ENCODE data around the gene BCLAF1.
"Not testable (repeated sequence)": the region's sequence is repeated elsewhere in the genome, so short reads cannot be mapped to it uniquely, and the experiment has no call there.

The BCLAF1 gene

GRCh38 chr6:136244061-136244616, 45.5 kb downstream of the BCLAF1 start:
- DNase-seq (ENCODE audit: low spot score): no peak

- DNase-seq (ENCODE audit: low spot score): no peak
Observed at GRCh38 chr6:136236466-136237293, 53.0 kb downstream of the BCLAF1 start.

DNA sequence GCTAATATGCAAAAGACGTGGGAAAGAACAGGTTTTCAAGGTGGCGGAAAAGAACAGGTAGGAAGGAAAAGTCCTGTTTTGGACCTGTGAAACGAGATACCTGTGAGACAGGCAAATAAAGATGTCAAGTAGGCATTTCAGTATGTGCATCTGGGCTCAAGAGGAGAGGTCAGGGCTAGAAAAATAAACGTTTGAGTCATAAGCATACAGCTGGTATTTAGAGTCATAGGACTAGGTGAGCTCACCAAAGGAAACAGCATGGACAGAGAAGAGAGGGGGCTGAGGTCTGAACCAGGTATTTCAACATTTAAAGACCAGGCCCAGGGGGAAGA, 54.4 kb downstream of the BCLAF1 start:
- DNase-seq (ENCODE audit: low spot score): no peak

- no peak for DNase-seq (ENCODE audit: low spot score)
Observed at GRCh38 chr6:136232701-136233100, 56.9 kb downstream of the BCLAF1 start.

DNA sequence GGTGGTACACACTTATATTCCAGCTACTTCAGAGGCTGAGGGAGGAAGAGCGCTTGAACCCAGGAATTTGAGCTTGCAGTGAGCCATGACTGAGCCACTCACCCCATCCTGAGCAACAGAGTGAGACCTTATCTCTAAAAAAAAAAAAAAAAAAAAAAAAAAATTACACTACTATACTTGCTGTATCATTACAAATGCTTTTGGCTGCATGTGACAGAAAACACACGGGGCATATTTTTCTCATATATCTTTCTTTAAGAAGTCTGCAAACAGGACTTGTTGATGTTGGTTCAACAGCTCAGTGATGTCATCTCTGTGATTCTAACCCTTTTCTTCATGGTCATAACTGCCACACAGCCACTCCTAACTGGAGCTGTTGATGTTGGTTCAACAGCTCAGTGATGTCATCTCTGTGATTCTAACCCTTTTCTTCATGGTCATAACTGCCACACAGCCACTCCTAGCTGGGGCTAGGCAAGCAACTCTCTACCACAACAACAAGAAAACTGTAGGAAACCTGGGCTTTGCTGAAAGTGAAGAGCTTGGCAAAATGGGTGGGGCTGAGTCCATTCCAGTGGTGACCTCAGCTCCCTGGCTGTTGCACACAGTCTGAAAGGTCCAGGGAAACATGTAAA, 59.3 kb downstream of the BCLAF1 start:
- no peak for DNase-seq (ENCODE audit: low spot score)

DNA sequence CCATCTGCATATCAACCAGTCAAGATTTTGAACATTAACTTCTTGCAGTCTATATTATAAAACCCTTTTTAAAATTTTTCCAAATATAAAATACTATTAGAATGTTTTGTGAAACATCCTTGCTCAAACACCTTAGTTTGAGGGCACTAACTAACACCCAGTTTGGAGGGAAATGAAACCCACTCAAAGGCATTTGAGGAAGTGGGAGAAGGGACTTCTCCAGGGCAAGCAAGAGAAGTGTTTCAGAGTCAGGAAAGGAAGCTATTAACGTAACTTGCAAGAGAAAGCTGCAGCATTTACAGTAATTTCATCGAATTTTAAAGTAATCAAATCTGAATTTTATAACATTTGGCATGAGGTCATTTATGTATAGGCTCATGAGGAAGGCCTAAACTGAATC, 60.8 kb downstream of the BCLAF1 start:
- DNase-seq (ENCODE audit: low spot score): no peak

DNA sequence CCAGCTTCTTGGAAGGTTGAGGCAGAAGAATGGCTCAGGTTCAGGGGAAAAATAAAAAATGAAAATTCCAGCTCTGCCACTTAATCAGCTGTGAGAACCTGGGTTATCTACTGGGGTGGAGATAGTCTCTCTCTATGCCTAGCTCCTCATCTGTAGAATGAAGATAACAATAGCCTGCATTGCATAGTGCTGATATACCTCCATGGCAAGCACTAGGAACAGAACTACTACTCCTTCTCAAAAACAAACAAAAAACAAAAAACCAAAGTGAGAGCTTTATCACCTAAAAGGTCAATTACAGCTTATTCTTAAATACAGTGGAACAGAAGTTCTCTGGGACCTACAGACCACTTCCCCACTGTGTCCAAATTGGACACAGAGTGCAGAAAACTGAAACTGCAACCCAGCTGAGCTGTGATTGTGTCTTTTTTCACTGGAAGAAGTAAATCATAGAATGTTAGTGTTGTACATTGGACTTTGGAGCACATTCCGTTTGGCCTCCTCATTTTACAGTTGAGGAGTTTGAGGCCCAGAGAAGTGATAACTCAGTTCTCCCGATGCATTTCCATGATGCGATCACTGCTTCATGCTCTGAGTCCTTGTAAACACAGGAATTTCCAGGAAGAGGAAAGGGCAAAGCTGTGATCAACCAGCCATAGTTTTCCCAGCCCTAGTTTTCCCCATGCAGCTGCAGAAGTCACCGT, 62.8 kb downstream of the BCLAF1 start:
- no peak for DNase-seq (ENCODE audit: low spot score)

DNA sequence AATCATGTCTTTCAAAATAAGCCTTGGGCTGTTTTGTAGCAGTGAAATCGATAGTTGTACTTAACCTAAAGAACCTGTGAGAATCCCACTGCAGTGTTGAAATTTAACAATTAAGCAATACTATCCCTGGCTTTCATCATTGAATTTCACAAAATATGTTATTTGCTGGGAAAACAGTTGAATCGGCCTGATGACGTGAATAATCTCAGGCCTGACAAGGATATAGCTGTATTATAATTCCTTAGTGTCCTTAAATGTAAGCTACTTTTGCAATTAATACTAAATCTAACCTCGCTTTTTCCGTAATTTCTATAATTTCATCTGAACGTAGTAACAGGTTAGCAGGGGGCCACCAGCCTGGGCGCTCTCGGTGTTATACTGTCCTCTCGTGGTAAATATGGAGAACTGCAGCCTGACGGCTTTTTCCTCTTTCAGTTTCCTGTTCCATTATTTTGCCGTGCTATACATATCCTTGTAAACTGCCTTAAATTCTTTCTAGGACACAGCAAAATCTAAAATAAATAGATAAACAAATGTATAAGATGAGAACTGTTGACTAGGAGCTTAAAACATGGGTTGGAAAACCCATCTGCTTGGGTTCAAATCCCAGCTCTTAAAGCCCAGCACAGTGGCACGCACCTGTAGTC, 63.5 kb downstream of the BCLAF1 start:
- peak; percentile 53 for DNase-seq (ENCODE audit: low spot score)

DNA sequence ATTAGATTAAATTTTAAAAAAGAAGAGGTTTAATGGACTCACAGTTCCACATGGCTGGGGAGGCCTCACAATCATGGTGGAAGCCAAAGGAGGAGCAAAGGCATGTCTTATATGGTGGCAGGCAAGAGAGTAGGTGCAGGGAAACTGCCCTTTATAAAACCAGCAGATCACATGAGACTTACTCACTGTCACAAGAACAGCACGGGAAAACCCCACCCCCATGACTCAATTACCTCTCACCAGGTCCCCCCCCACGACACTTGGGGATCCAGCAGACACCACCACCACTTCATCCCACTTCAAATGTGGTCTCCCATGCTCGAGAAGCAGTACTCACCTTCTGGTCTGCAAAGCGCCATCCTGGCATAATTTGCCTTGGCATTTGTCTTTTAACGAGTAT, 64.2 kb downstream of the BCLAF1 start:
- no peak for DNase-seq (ENCODE audit: low spot score)

DNA sequence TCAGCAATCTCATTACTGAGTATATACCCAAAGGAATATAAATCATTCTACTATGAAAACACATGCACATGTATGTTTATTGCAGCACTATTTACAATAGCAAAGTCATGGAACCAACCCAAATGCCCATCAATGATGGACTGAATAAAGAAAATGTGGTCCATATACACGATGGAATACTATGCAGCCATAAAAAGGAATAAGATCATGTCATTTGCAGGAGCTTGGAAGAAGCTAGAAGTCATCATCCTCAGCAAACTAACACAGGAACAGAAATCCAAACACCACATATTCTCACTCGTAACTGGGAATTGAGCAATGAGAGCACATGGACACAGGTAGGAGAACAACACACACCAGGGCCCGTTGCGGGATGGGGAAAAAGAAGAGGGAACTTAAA, 64.7 kb downstream of the BCLAF1 start:
- not testable (repeated sequence) for DNase-seq (ENCODE audit: low spot score)

GRCh38 chr6:136216503-136217401, 72.9 kb downstream of the BCLAF1 start:
- no peak for DNase-seq (ENCODE audit: low spot score)

- no peak for DNase-seq (ENCODE audit: low spot score)
Observed at GRCh38 chr6:136213853-136214252, 75.8 kb downstream of the BCLAF1 start.

DNA sequence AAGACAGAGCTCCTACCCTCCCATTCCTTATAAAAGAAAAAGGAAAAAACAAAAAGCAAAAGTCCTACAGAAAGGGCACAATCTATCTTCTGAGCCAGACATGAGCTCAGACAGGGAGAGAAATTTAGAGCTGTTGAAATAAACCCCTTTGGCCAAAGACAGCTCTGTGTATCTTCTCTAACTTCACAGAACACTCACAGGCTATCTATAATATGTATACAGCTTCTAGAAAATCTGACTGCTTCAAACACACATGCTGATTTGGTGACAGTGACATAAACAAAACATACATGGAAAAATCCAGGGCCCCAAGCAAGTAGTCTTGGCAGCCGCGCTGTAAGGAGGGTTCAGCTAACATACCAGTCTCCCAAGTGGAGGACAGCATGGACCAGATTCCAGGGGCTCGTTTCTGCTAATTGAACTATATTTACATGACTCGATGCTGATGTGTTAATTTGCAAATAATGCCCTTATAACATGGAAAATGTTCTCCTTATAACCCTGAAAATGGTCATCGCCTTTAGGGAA, 76.6 kb downstream of the BCLAF1 start:
- no peak for DNase-seq (ENCODE audit: low spot score)

DNA sequence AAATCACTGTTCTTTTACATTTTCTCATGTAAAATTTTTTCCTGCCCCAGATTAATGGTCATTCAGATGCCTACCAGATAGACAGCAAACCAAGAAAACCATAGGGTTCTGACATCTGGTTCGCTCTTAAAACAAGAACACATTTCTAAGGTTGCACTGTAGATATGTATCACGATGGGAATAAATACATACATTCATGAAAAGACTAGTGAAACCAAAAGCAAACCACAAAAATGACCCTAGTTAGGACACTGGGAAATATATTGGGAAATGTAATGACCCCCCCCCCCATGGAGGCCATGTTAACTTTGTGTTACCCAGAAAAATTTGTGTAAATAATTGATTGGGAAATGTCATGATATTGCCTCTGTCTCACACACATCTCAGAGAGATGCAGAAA, 77.0 kb downstream of the BCLAF1 start:
- DNase-seq (ENCODE audit: low spot score): no peak

GRCh38 chr6:136210398-136211165, 79.1 kb downstream of the BCLAF1 start:
- no peak for DNase-seq (ENCODE audit: low spot score)

DNA sequence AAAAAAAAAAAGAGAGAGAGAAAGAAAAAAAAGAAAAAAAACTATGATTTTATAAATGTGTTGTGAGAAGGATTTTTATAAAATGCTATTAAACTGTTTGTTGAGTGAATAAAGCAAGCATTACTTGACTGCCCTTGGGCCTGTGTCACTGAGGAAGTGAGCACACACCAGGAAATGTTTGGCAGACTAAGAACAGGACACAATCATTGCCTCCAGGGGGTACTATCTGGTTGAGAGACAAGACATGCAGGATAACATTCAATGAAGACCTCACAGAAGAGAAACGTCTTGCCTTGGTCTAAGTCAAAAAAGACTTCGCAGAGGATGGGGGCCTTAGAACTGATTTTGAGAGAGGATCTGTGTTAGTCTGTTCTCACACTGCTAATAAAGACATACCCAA, 80.2 kb downstream of the BCLAF1 start:
- DNase-seq (ENCODE audit: low spot score): no peak

DNA sequence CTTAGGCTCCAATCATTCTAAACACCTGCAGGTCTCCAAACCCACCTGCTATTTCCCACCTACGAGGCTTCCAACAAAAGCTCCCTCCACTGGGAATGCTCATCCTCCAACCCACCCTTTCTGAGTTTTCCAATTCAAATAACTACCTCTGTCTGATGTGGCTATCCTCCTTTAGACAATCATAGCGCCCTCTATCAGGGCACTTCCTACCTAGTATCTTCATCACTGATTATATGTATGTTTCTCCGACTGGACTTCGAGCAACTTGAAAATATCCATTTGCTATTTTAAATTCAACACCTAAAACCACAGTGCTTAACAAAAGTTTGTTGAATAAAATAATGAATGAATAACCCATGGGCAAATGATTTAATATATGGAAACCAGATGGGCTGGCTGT, 80.9 kb downstream of the BCLAF1 start:
- no peak for DNase-seq (ENCODE audit: low spot score)
